Endothelial cell (in vitro differentiated cells): ENCODE data around the gene GALT. TPM values are rescaled to one million over a fixed set of nuclear protein-coding genes. Genes with fewer than 3 reads are reported as not detected.

Experiments
- DNase-seq: peaks from one replicate; pipeline ENCODE4 v3.0.0; 2021; ENCODE audit warnings: low spot score
- H3K27ac Mint-ChIP-seq: one replicate; pipeline ENCODE4 v1.8.0; 2021; ENCODE audit warnings: mixed read lengths, inconsistent platforms; ENCODE audit not compliant: unreplicated experiment
- H3K27me3 Mint-ChIP-seq: one replicate; pipeline ENCODE4 v1.8.0; 2021; ENCODE audit warnings: mild to moderate bottlenecking, moderate library complexity, mixed read lengths, inconsistent platforms; ENCODE audit not compliant: unreplicated experiment
- H3K36me3 Mint-ChIP-seq: one replicate; pipeline ENCODE4 v1.8.0; 2021; ENCODE audit warnings: mild to moderate bottlenecking, low read depth, mixed read lengths, inconsistent platforms; ENCODE audit not compliant: unreplicated experiment
- H3K4me1 Mint-ChIP-seq: one replicate; pipeline ENCODE4 v1.8.0; 2021; ENCODE audit warnings: mild to moderate bottlenecking, mixed read lengths, inconsistent platforms; ENCODE audit not compliant: unreplicated experiment
- H3K4me3 Mint-ChIP-seq: one replicate; pipeline ENCODE4 v1.8.0; 2021; ENCODE audit warnings: mild to moderate bottlenecking, mixed read lengths, inconsistent platforms; ENCODE audit not compliant: unreplicated experiment
- H3K9me3 Mint-ChIP-seq: one replicate; pipeline ENCODE4 v1.8.0; 2021; ENCODE audit warnings: mixed read lengths, inconsistent platforms; ENCODE audit not compliant: unreplicated experiment
- CTCF ChIP-seq: fragments of 200-600 bp; sonication (generic); IDR thresholded peaks from one replicate; pipeline ENCODE4 v1.5.0; 2021; ENCODE audit warnings: antibody characterized with exemption; ENCODE audit not compliant: unreplicated experiment
- total RNA-seq: library from RNA; stranded (reverse); fragmentation: NEBNext Ultra II Directional; extraction: Animal tissue kit (Norgen Biotek cat#: 25700); gene quantifications from one replicate; pipeline ENCODE4 v1.2.1, GENCODE V29; 2021; ENCODE audit not compliant: unreplicated experiment

GALT gene
- total RNA-seq, 1 donor from 2014 or later = 53.1 TPM

GRCh38 chr9:34687276-34688030 is 41.0 kb downstream of the GALT start:
- Mint-ChIP-seq H3K36me3 (no peaks in the 10 kb centered on the region), H3K27ac (no peak overlapping the region), H3K4me1 (peaks cover 3% of the 10 kb centered on the region), H3K9me3 (no peaks in the 10 kb centered on the region), H3K4me3 (no peak overlapping the region), H3K27me3 (peaks cover 14% of the 10 kb centered on the region)
- no peak for TF ChIP-seq CTCF
- no peak for DNase-seq

DNA sequence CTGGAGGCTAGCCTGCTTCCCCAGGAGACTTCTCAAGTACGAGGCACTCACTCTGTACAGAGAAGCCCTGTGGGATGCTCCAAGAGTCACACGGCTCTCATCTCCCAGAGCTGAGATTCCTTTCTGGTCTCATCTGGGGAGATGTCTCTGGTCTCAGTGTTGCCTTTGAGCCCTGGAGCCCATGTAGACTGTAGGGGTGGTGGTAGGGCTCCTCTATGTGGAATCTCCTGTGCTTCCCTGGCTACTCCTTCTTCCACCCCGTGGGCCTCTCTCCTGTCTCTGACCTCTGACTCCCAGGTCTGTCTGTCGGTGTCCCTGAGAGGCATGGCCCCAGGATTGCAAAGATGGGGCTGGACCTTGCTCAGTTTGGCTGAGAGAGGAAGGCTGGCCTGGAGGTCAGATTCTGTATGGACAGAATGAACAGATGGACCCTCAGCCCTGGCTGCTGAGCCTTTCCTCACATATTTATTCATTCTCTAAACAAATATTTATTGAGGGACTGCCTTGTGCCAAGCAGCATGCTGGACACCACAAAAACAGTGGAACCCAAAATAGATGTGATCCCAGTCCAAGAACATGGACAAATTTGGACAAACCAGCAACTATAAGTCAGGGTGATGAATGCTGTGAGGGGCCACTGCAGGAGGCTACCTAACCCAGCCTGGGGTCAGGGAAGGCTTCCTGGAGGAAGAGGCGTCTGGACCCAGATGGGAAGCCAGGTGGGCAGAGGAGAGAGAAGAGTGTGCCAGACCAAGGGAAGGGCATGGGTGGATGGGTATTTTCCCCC is 42.0 kb downstream of the GALT start:
- TF ChIP-seq CTCF = no peak
- H3K4me1 Mint-ChIP-seq = peaks cover 3% of the 10 kb centered on the region
- no peaks in the 10 kb centered on the region for H3K36me3 Mint-ChIP-seq
- no peaks in the 10 kb centered on the region for H3K9me3 Mint-ChIP-seq
- peaks cover 14% of the 10 kb centered on the region for H3K27me3 Mint-ChIP-seq
- H3K27ac Mint-ChIP-seq = no peak overlapping the region
- no peak for DNase-seq
- no peak overlapping the region for H3K4me3 Mint-ChIP-seq

DNA sequence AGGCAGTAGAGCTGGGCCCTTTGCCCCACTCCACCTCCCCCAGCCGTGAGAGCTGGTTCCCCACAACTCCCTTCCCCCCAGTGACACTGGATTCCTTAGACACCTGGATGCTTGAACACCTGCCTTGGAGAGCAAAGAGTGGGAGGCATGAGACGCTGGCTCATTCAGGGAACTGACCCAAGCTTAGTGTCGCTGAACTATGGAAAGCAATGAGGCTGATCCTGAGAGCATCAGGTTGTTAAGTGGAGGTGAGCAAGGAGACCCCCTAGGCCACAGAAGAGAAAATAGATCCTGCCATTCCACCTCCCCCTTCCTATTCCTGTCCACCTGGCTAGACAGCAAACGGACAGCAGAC is 42.6 kb downstream of the GALT start:
- Mint-ChIP-seq H3K9me3 (no peaks in the 10 kb centered on the region), H3K27ac (no peak overlapping the region), H3K27me3 (peaks cover 12% of the 10 kb centered on the region), H3K4me1 (peaks cover 3% of the 10 kb centered on the region), H3K4me3 (no peak overlapping the region), H3K36me3 (no peaks in the 10 kb centered on the region)
- DNase-seq = no peak
- TF ChIP-seq CTCF = no peak

- no peak for TF ChIP-seq CTCF
- H3K4me3 Mint-ChIP-seq = no peak overlapping the region
- no peak for DNase-seq
- peaks cover 3% of the 10 kb centered on the region for H3K4me1 Mint-ChIP-seq
- H3K36me3 Mint-ChIP-seq = no peaks in the 10 kb centered on the region
- H3K27me3 Mint-ChIP-seq = peaks cover 12% of the 10 kb centered on the region
- no peaks in the 10 kb centered on the region for H3K9me3 Mint-ChIP-seq
- H3K27ac Mint-ChIP-seq = no peak overlapping the region
Measured at GRCh38 chr9:34689512-34689911, 43.0 kb downstream of the GALT start.
